GM18907 (cell line): ENCODE measurements around the gene CTNNA1.
"Not testable (repeated sequence)": the region's sequence is repeated elsewhere in the genome, so short reads cannot be mapped to it uniquely, and the experiment has no call there.

ENCODE experiments used
- ATAC-seq: cut with Tn5 transposase; IDR thresholded peaks from one replicate; pipeline ENCODE4 v1.9.1; 2021; ENCODE audit warnings: mild to moderate bottlenecking, moderate library complexity; ENCODE audit not compliant: unreplicated experiment

Gene CTNNA1

GRCh38 chr5:138755084-138755748, 2.0 kb downstream of the CTNNA1 start:
- peak; percentile 40 for ATAC-seq

- no peak for ATAC-seq
Observed at GRCh38 chr5:138757061-138757776, 4.0 kb downstream of the CTNNA1 start.

GRCh38 chr5:138760448-138761110, 7.4 kb downstream of the CTNNA1 start:
- ATAC-seq, result no peak

GRCh38 chr5:138761115-138761514, 7.9 kb downstream of the CTNNA1 start:
- ATAC-seq, result not testable (repeated sequence)

GRCh38 chr5:138761670-138762069, 8.4 kb downstream of the CTNNA1 start:
- ATAC-seq, result not testable (repeated sequence)

- no peak for ATAC-seq
Observed at GRCh38 chr5:138762110-138762509, 8.9 kb downstream of the CTNNA1 start.

GRCh38 chr5:138763037-138763778, 10.0 kb downstream of the CTNNA1 start:
- ATAC-seq, result no peak

- ATAC-seq, result no peak
Observed at GRCh38 chr5:138770291-138770690, 17.1 kb downstream of the CTNNA1 start.

- no peak for ATAC-seq
Observed at GRCh38 chr5:138770977-138771376, 17.8 kb downstream of the CTNNA1 start.

GRCh38 chr5:138772986-138773594, 19.9 kb downstream of the CTNNA1 start:
- no peak for ATAC-seq

GRCh38 chr5:138773624-138774023, 20.4 kb downstream of the CTNNA1 start:
- ATAC-seq, result not testable (repeated sequence)

- ATAC-seq, result no peak
Observed at GRCh38 chr5:138775034-138775433, 21.8 kb downstream of the CTNNA1 start.

- no peak for ATAC-seq
Observed at GRCh38 chr5:138778234-138778633, 25.0 kb downstream of the CTNNA1 start.

- ATAC-seq, result no peak
Observed at GRCh38 chr5:138783976-138784375, 30.8 kb downstream of the CTNNA1 start.

GRCh38 chr5:138784590-138784989, 31.4 kb downstream of the CTNNA1 start:
- ATAC-seq, result no peak

GRCh38 chr5:138789771-138790242, 36.6 kb downstream of the CTNNA1 start:
- ATAC-seq, result no peak

GRCh38 chr5:138790684-138791083, 37.5 kb downstream of the CTNNA1 start:
- no peak for ATAC-seq

- ATAC-seq, result no peak
Observed at GRCh38 chr5:138792195-138792790, 39.1 kb downstream of the CTNNA1 start.

- no peak for ATAC-seq
Observed at GRCh38 chr5:138793575-138793974, 40.4 kb downstream of the CTNNA1 start.

- no peak for ATAC-seq
Observed at GRCh38 chr5:138803285-138803684, 50.1 kb downstream of the CTNNA1 start.
